Stimulated activated CD4-positive, alpha-beta T cell treated with anti-CD3 and anti-CD28 coated beads, TNF-alpha, amount 100 ng/mL, for 24 hours (primary cell): Measurements from ENCODE around the gene PLEKHO1.
"Not testable (repeated sequence)": the region's sequence is repeated elsewhere in the genome, so short reads cannot be mapped to it uniquely, and the experiment has no call there.

ENCODE experiments used
- DNase-seq, 3 experiments: peaks; one replicate each; pipeline ENCODE4 v3.0.0-alpha.2; 2020; ENCODE audit warnings: low read depth in 3 of 3

Gene PLEKHO1

GRCh38 chr1:150173141-150173585 lies 23.4 kb downstream of the PLEKHO1 start:
- DNase-seq: no peak

DNA sequence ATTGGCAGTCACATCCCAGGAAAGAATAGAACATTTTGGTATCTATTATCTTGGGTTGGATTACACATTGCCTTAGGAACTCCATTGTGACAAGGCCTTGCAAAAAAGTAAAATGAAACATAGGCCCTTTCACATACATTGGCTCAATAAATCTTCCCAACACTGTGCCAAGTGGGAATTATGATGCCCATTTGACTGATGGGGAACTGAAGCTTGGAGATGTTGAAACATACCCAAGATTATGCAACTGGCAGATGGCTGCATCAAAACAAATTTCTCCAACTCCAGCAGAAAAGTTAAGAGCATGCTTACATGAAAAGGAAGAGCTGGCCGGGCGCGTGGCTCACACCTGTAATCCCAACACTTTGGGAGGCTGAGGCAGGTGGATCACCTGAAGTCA lies 26.9 kb downstream of the PLEKHO1 start:
- DNase-seq: no peak

- DNase-seq: no peak
Observed at GRCh38 chr1:150178548-150178947, 28.8 kb downstream of the PLEKHO1 start.

DNA sequence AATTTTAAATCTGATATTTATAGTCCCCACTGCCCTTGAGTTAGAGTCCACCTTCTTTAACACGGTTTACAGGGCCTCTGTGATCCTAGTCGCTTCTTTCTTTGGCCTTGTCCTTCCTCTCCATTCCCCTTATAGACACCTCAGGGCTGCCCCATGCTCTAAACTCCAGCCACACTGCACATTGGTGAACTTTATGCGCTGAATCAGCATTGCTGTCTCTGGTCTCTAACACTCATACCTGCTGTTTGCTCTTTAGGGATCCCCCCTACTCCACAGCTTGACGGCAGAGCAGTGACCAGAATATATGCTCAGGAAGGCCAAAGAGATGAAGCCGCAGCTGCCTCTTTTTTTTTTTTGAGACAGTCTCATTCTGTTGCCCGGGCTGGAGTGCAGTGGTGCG lies 30.2 kb downstream of the PLEKHO1 start:
- no peak for DNase-seq

GRCh38 chr1:150180474-150180873 lies 30.8 kb downstream of the PLEKHO1 start:
- DNase-seq: no peak

GRCh38 chr1:150182247-150182646 lies 32.5 kb downstream of the PLEKHO1 start:
- no peak for DNase-seq

- no peak for DNase-seq
Observed at GRCh38 chr1:150183061-150183460, 33.3 kb downstream of the PLEKHO1 start.

GRCh38 chr1:150185481-150185880 lies 35.8 kb downstream of the PLEKHO1 start:
- DNase-seq: no peak

GRCh38 chr1:150186438-150186788 lies 36.7 kb downstream of the PLEKHO1 start:
- DNase-seq: not testable (repeated sequence)

GRCh38 chr1:150186789-150187559 lies 37.3 kb downstream of the PLEKHO1 start:
- no peak for DNase-seq

- DNase-seq: no peak
Observed at GRCh38 chr1:150187560-150187931, 37.8 kb downstream of the PLEKHO1 start.

DNA sequence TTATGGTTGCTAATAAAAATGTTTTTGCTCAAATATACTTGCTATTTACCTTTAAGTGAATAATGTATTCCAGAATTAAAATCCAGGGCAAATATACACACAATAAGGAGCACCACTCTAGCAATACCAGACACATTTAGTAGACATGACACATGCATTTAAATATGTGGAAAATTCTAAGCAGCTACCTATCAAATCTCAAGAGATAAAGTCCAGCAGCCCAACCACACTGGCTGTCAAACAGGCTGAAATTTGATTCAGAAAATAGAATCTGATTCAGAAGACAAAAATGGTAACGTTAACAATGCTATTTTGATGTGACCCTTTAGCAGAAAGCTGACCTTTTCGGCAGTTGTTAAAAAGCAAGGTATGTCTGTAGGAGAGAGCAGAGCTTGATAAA lies 42.3 kb downstream of the PLEKHO1 start:
- no peak for DNase-seq

GRCh38 chr1:150194381-150195031 lies 44.8 kb downstream of the PLEKHO1 start:
- no peak for DNase-seq

- DNase-seq: no peak
Observed at GRCh38 chr1:150196417-150196816, 46.7 kb downstream of the PLEKHO1 start.

DNA sequence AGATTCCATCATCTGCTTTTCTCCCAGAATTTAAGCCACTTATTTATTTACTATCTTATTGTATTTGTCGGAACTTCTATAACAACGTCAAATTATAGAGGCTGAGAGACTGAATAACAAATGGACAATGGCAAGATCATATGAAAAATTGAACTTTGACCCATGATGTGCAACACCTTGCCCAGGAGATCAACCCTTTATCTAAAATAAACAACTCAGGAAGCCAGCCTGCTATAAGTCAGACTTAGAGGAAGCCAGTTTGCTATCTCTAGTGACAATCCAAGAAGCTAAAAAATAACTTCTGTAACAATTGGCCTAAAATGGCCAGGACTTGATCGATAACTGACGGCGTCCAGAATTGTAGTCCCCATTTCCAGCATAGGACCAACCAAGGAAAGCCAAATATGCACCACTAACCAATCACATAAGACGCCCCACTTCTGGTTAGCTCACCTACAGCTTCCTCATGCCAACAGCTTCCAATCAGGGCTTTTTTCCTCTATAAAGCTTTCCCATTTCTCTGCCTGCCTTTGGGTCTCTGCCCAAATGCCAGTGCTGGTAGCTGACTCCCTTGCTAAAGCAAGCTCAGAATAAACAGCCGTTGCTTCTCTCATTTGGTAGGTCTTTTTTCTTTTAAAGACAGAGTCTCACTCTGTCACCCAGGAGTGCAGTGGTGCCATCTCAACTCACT lies 57.7 kb downstream of the PLEKHO1 start:
- no peak for DNase-seq

DNA sequence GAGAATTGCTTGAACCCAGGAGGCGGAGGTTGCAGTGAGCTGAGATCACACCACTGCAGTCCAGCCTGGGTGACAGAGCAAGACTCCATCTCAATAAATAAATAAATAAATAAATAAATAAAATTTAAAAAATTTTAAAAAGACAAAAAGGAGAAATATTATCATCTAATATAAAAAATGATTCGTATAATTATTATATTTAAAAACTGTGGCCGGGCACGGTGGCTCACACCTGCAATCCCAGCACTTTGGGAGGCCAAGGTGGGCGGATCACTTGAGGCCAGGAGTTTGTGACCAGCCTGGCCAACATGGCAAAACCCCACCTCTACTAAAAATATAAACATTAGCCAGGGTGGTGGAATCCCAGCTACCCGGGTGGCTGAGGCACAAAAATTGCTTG lies 58.7 kb downstream of the PLEKHO1 start:
- not testable (repeated sequence) for DNase-seq
